Measurements from ENCODE around the gene WNT5A.
A peak's percentile ranks its signal among the peaks of the same experiment; 100 is the strongest.

Gene WNT5A

DNA sequence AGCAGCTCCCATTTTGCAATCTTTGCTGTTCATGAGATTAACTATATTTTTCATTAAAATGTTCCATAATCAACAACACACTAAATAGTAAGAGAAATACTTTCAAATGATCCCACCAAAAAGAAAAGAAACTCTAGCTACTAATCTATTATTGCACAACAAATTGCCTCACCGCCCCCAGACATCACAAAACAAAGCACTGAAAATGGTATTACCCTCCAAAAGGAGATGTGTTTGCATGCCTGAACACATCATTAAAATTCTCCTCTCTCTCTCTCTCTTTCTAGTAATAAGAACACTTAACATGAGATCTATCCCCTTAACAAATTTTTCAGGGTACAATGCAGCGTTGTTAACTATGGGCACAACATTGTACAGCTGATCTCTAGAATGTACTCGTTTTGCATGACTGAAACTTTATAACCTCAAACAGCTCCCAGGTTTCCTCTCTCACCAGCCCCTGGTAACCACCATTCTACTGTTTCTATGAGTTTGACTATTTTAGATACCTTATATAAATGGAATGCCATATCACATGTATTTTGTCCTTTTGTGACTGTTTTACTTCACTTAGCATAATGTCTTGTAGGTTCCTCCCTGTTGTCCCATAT lies 33.1 kb downstream of the WNT5A start (continued):
- TF ChIP-seq, protein P1, sequence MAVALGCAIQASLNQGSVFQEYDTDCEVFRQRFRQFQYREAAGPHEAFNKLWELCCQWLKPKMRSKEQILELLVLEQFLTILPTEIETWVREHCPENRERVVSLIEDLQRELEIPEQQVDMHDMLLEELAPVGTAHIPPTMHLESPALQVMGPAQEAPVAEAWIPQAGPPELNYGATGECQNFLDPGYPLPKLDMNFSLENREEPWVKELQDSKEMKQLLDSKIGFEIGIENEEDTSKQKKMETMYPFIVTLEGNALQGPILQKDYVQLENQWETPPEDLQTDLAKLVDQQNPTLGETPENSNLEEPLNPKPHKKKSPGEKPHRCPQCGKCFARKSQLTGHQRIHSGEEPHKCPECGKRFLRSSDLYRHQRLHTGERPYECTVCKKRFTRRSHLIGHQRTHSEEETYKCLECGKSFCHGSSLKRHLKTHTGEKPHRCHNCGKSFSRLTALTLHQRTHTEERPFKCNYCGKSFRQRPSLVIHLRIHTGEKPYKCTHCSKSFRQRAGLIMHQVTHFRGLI (tag by site-specific recombination; IDR thresholded peaks at IDR 0.05), result no peak

DNA sequence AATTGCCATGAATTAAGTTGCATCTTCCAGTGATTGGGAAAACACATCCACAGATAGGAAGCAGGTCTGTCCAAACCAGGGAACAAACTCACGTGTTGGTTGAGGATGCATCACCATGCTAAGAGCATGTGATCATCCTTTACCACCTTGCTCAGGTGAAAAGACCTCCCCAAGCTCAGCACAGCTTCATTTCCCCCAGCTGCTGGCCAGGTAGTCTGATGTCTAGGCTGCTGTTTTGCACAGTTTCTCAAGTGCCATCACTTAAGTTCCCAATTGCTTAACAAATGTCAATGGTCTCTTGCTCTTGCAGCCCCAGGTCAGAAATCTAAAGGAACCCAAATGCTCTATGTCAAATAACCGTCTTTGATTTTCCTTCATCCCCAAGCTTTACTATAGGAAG lies 34.2 kb downstream of the WNT5A start:
- Histone ChIP-seq H3K4me3 (ENCODE audit: low read depth, low read length) (no peak overlapping the region), H3K4me1 (ENCODE audit: control insufficient read depth, insufficient read depth, low read length) (no peaks in the 10 kb centered on the region), H3K27ac (ENCODE audit: extremely low read depth, low read depth, low read length) (no peak overlapping the region), H3K36me3 (ENCODE audit: control insufficient read depth in 2 of 2, insufficient read depth in 1 of 2, low read length in 2 of 2) (no peaks in the 10 kb centered on the region), H3K9me3 (ENCODE audit: control insufficient read depth, insufficient read depth, low read depth, low read length) (no peaks in the 10 kb centered on the region)
- CTCF ChIA-PET, result no interaction called here
- TF ChIP-seq ZNF121 (tag by site-specific recombination; IDR thresholded peaks at IDR 0.05), result no peak
- TF ChIP-seq ZNF24 (tag by site-specific recombination; IDR thresholded peaks at IDR 0.05), result no peak
- POLR2A ChIA-PET, result no interaction called here

DNA sequence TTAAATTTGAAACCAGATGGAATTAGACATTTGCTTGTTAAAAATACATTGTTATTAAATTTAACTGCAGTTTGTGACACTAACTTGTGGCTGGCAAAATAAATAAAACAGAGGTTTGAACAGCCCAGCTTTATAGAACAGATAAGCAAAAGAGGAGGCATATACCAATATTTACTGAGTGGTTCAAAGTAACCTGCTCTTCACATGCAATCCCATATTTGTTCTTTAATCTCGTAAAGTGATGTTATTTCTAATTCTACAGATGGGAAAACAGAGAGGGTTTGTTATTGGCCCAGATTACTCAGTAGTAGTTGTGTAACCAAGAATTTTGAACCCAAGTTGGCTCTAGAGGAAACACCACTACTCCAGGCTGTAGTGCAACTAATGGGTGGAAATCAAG lies 37.6 kb downstream of the WNT5A start:
- POLR2A ChIA-PET, result no interaction called here
- TF ChIP-seq, protein P2, sequence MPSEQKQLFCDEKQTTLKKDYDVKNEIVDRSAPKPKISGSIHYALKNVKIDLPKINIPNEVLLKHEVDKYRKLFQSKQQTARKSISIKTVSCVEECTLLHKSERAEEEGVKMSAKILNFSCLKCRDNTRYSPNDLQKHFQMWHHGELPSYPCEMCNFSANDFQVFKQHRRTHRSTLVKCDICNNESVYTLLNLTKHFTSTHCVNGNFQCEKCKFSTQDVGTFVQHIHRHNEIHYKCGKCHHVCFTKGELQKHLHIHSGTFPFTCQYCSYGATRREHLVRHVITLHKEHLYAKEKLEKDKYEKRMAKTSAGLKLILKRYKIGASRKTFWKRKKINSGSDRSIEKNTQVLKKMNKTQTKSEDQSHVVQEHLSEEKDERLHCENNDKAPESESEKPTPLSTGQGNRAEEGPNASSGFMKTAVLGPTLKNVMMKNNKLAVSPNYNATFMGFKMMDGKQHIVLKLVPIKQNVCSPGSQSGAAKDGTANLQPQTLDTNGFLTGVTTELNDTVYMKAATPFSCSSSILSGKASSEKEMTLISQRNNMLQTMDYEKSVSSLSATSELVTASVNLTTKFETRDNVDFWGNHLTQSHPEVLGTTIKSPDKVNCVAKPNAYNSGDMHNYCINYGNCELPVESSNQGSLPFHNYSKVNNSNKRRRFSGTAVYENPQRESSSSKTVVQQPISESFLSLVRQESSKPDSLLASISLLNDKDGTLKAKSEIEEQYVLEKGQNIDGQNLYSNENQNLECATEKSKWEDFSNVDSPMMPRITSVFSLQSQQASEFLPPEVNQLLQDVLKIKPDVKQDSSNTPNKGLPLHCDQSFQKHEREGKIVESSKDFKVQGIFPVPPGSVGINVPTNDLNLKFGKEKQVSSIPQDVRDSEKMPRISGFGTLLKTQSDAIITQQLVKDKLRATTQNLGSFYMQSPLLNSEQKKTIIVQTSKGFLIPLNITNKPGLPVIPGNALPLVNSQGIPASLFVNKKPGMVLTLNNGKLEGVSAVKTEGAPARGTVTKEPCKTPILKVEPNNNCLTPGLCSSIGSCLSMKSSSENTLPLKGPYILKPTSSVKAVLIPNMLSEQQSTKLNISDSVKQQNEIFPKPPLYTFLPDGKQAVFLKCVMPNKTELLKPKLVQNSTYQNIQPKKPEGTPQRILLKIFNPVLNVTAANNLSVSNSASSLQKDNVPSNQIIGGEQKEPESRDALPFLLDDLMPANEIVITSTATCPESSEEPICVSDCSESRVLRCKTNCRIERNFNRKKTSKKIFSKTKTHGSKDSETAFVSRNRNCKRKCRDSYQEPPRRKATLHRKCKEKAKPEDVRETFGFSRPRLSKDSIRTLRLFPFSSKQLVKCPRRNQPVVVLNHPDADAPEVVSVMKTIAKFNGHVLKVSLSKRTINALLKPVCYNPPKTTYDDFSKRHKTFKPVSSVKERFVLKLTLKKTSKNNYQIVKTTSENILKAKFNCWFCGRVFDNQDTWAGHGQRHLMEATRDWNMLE (tag by site-specific recombination; conservative IDR thresholded peaks at IDR 0.05; ENCODE audit: low read depth), result no peak
- TF ChIP-seq, protein P3, sequence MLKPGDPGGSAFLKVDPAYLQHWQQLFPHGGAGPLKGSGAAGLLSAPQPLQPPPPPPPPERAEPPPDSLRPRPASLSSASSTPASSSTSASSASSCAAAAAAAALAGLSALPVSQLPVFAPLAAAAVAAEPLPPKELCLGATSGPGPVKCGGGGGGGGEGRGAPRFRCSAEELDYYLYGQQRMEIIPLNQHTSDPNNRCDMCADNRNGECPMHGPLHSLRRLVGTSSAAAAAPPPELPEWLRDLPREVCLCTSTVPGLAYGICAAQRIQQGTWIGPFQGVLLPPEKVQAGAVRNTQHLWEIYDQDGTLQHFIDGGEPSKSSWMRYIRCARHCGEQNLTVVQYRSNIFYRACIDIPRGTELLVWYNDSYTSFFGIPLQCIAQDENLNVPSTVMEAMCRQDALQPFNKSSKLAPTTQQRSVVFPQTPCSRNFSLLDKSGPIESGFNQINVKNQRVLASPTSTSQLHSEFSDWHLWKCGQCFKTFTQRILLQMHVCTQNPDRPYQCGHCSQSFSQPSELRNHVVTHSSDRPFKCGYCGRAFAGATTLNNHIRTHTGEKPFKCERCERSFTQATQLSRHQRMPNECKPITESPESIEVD (tag by site-specific recombination; IDR thresholded peaks at IDR 0.05), result peak; percentile 24; the same call in 1 of the 2 replicates
- no peak overlapping the region for H3K27ac ChIP-seq (ENCODE audit: extremely low read depth, low read depth, low read length)
- CTCF ChIA-PET, result no interaction called here
- H3K36me3 ChIP-seq (ENCODE audit: control insufficient read depth in 2 of 2, insufficient read depth in 1 of 2, low read length in 2 of 2), result no peaks in the 10 kb centered on the region
- H3K4me1 ChIP-seq (ENCODE audit: control insufficient read depth, insufficient read depth, low read length), result no peaks in the 10 kb centered on the region
- H3K4me3 ChIP-seq (ENCODE audit: low read depth, low read length), result no peak overlapping the region
- no peaks in the 10 kb centered on the region for H3K9me3 ChIP-seq (ENCODE audit: control insufficient read depth, insufficient read depth, low read depth, low read length)

DNA sequence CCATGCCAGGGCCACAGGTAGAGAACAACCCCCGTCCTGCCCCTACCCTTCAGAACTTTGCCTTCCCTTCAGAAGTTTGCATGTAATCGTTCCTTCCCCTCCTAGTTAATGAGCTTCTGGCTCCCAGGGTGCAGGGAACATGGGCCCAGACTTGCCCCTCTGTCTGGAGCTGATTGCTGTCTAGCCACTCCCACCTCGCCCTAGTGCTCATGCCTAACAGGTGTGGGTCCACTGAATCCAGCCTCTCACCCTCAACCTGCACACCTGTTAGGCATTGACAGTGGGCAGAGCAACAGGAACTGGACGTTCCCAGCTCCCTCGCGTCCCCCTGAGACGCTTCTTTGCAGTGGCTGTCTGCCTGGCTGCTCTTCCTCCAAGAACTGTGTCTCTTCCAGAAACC lies 40.3 kb downstream of the WNT5A start:
- ChIA-PET CTCF (no interaction called here), POLR2A (no interaction called here)
- TF ChIP-seq ZNF341 (tag by site-specific recombination; IDR thresholded peaks at IDR 0.05; ENCODE audit: low read depth) (peak; percentile 34; the same call in 1 of the 2 replicates), ZNF423 (tag by site-specific recombination; IDR thresholded peaks at IDR 0.05) (no peak), ZEB2 (tag by site-specific recombination; IDR thresholded peaks at IDR 0.05) (no peak), SCRT2 (tag by site-specific recombination; IDR thresholded peaks at IDR 0.05) (peak; percentile 77), SCRT1 (tag by site-specific recombination; IDR thresholded peaks at IDR 0.05; ENCODE audit: borderline replicate concordance) (peak; percentile 81), ZBTB20 (tag by site-specific recombination; IDR thresholded peaks at IDR 0.05) (peak; percentile 46; the same call in 1 of the 2 replicates)
- TF ChIP-seq, protein P4, sequence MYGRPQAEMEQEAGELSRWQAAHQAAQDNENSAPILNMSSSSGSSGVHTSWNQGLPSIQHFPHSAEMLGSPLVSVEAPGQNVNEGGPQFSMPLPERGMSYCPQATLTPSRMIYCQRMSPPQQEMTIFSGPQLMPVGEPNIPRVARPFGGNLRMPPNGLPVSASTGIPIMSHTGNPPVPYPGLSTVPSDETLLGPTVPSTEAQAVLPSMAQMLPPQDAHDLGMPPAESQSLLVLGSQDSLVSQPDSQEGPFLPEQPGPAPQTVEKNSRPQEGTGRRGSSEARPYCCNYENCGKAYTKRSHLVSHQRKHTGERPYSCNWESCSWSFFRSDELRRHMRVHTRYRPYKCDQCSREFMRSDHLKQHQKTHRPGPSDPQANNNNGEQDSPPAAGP (tag by site-specific recombination; IDR thresholded peaks at IDR 0.05), result 0 out of 2 replicates have a peak, but pooled peaks have one; percentile 24
- H3K4me3 ChIP-seq (ENCODE audit: low read depth, low read length), result no peak overlapping the region
- no peaks in the 10 kb centered on the region for H3K9me3 ChIP-seq (ENCODE audit: control insufficient read depth, insufficient read depth, low read depth, low read length)
- H3K4me1 ChIP-seq (ENCODE audit: control insufficient read depth, insufficient read depth, low read length), result no peaks in the 10 kb centered on the region
- H3K36me3 ChIP-seq (ENCODE audit: control insufficient read depth in 2 of 2, insufficient read depth in 1 of 2, low read length in 2 of 2), result no peaks in the 10 kb centered on the region
- no peak overlapping the region for H3K27ac ChIP-seq (ENCODE audit: extremely low read depth, low read depth, low read length)

Data from HEK293 (cell line).